Measurements from ENCODE around the gene CCDC28A. TPM values are rescaled to one million over a fixed set of nuclear protein-coding genes. Genes with fewer than 3 reads are reported as not detected.

Gene CCDC28A
- total RNA-seq, 4 donors from 2014 or later = 7.9 to 28.9 (median 15.3) TPM

GRCh38 chr6:138765896-138766655, 7.5 kb upstream of the CCDC28A start:
- no peak overlapping the region for H3K27ac ChIP-seq
- H3K36me3 ChIP-seq = no peaks in the 10 kb centered on the region
- no peaks in the 10 kb centered on the region for H3K9me3 ChIP-seq
- intact Hi-C loops (cut with DNase I; ENCODE audit: low total_unique reads) = loop anchor here (10.0 kb wide), 1 partner anchor 171 kb away; no protein-coding TSS in a partner anchor
- H3K4me3 ChIP-seq = no peak overlapping the region
- TF ChIP-seq POLR2A (IDR thresholded peaks at IDR 0.05) = no peak
- TF ChIP-seq, protein P1, sequence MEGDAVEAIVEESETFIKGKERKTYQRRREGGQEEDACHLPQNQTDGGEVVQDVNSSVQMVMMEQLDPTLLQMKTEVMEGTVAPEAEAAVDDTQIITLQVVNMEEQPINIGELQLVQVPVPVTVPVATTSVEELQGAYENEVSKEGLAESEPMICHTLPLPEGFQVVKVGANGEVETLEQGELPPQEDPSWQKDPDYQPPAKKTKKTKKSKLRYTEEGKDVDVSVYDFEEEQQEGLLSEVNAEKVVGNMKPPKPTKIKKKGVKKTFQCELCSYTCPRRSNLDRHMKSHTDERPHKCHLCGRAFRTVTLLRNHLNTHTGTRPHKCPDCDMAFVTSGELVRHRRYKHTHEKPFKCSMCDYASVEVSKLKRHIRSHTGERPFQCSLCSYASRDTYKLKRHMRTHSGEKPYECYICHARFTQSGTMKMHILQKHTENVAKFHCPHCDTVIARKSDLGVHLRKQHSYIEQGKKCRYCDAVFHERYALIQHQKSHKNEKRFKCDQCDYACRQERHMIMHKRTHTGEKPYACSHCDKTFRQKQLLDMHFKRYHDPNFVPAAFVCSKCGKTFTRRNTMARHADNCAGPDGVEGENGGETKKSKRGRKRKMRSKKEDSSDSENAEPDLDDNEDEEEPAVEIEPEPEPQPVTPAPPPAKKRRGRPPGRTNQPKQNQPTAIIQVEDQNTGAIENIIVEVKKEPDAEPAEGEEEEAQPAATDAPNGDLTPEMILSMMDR (IDR thresholded peaks at IDR 0.05) = peak; percentile 59 to 70 (median 63)
- H3K27me3 ChIP-seq = no peaks in the 10 kb centered on the region
- H3K4me1 ChIP-seq = no peaks in the 10 kb centered on the region
- no peak for DNase-seq

DNA sequence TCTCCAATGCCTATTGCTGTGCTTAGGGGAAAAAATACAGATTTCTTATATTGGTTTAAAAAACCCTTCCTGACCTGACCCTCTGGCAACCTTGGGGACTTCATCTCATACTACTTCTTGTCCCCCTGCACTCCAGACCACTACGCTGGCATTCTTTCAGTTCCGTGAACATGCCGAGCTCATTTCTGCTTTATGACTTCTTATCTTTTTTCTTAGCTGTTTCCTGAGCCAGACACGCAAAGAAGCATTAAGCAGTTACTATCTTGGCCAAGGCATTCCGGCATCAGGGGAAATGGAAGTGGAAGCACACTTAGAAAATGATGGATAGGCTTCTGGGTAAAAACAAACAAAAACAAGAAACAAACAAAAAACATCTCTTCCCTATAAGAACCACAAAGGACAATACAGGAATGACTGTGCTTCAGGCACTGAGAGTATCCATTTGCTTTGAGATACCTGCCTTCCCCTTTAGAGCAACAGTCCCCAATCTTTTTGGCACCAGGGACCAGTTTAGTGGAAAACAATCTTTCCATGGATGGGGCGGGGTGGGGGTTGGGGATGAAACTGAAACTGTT, 4.4 kb upstream of the CCDC28A start:
- TF ChIP-seq, protein P1 (IDR thresholded peaks at IDR 0.05) = no peak
- no peak for TF ChIP-seq POLR2A (IDR thresholded peaks at IDR 0.05)

DNA sequence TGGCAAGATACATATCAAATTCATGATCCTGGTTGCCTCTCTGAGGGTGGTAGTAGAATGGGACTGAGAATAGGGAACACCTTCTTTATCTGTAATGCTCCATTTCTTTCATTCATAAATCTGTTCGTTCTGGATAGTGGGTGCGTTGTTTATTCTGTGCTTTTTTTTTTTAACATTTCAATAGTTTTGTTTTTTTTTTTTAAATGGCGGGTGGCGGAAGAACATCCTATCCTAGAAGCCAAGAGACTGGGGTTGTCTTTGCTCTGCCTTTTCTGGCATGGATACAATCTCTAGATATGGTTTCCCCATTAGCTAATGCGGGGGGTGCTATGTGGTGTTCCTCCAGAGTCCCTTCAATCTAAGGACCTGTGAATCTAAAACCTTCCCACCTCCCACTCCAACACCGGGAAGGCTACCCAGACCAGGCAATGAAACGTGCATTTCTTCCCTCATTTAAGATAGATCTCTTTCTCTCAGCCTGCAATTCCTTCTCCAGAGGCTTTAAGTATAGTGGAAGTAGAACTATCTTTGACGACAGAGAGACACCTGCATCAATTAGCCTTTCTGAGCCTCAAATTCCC, 883 bp upstream of the CCDC28A start:
- peak overlapping the region; percentile 94 to 99 for H3K27ac ChIP-seq
- no peaks in the 10 kb centered on the region for H3K9me3 ChIP-seq
- intact Hi-C loops (cut with DNase I; ENCODE audit: low total_unique reads) = no loop called here
- H3K4me3 ChIP-seq = peak overlapping the region; percentile 77 to 92
- no peaks in the 10 kb centered on the region for H3K36me3 ChIP-seq
- peaks cover 0 to 7% of the 10 kb centered on the region in 2 donors for H3K4me1 ChIP-seq
- H3K27me3 ChIP-seq = no peaks in the 10 kb centered on the region
- DNase-seq = no peak
- TF ChIP-seq, protein P1 (IDR thresholded peaks at IDR 0.05) = no peak
- no peak for TF ChIP-seq POLR2A (IDR thresholded peaks at IDR 0.05)

More for the DNA sequence above, 4.4 kb upstream of the CCDC28A start:
- DNase-seq = no peak
- H3K36me3 ChIP-seq = no peaks in the 10 kb centered on the region
- no peaks in the 10 kb centered on the region for H3K27me3 ChIP-seq
- intact Hi-C loops (cut with DNase I; ENCODE audit: low total_unique reads) = loop anchor here (10.0 kb wide), 1 partner anchor 174 kb away; no protein-coding TSS in a partner anchor
- H3K4me1 ChIP-seq = peaks cover 0 to 2% of the 10 kb centered on the region in 2 donors
- no peak overlapping the region for H3K27ac ChIP-seq
- H3K9me3 ChIP-seq = no peaks in the 10 kb centered on the region
- no peak overlapping the region for H3K4me3 ChIP-seq

GRCh38 chr6:138774370-138774769, 801 bp downstream of the CCDC28A start:
- Histone ChIP-seq H3K4me1 (peaks cover 0 to 7% of the 10 kb centered on the region in 2 donors), H3K36me3 (no peaks in the 10 kb centered on the region), H3K27me3 (no peaks in the 10 kb centered on the region), H3K9me3 (no peaks in the 10 kb centered on the region), H3K27ac (peak overlapping the region; percentile 94 to 99), H3K4me3 (peak overlapping the region; percentile 77 to 92)
- no peak for DNase-seq
- intact Hi-C loops (cut with DNase I; ENCODE audit: low total_unique reads) = no loop called here
- no peak for TF ChIP-seq POLR2A (IDR thresholded peaks at IDR 0.05)
- TF ChIP-seq, protein P1 (IDR thresholded peaks at IDR 0.05) = no peak

DNA sequence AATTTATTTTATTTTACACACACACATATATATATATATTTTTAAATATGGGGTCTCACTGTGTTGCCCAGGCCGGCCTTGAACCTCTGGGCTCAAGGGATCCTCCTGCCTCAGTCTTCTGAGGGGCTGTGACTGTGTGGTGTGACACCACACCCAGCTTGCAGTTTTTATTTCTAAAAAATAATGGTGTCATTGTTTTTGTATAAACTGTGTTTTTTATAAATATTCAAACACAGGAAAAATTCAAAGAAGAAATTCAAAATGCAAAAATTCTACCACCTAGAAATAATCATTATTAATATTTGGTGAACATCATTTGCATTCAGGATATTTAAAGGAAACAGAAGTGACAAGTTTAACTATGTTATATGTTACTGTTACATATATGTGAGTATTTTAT, 3.1 kb downstream of the CCDC28A start:
- H3K4me3 ChIP-seq = no peak overlapping the region
- no peaks in the 10 kb centered on the region for H3K9me3 ChIP-seq
- H3K27ac ChIP-seq = no peak overlapping the region
- intact Hi-C loops (cut with DNase I; ENCODE audit: low total_unique reads) = no loop called here
- TF ChIP-seq, protein P1 (IDR thresholded peaks at IDR 0.05) = no peak
- no peak for TF ChIP-seq POLR2A (IDR thresholded peaks at IDR 0.05)
- H3K27me3 ChIP-seq = no peaks in the 10 kb centered on the region
- H3K4me1 ChIP-seq = peaks cover 0 to 7% of the 10 kb centered on the region in 2 donors
- no peak for DNase-seq
- no peaks in the 10 kb centered on the region for H3K36me3 ChIP-seq
